IPS-NIHi7 (cell line): ENCODE data around the gene HADHA.

Experiments
- DNase-seq: peaks from one replicate; pipeline ENCODE4 v3.0.0; 2012; ENCODE audit warnings: mixed read lengths; ENCODE audit errors: extremely low spot score

The HADHA gene

DNA sequence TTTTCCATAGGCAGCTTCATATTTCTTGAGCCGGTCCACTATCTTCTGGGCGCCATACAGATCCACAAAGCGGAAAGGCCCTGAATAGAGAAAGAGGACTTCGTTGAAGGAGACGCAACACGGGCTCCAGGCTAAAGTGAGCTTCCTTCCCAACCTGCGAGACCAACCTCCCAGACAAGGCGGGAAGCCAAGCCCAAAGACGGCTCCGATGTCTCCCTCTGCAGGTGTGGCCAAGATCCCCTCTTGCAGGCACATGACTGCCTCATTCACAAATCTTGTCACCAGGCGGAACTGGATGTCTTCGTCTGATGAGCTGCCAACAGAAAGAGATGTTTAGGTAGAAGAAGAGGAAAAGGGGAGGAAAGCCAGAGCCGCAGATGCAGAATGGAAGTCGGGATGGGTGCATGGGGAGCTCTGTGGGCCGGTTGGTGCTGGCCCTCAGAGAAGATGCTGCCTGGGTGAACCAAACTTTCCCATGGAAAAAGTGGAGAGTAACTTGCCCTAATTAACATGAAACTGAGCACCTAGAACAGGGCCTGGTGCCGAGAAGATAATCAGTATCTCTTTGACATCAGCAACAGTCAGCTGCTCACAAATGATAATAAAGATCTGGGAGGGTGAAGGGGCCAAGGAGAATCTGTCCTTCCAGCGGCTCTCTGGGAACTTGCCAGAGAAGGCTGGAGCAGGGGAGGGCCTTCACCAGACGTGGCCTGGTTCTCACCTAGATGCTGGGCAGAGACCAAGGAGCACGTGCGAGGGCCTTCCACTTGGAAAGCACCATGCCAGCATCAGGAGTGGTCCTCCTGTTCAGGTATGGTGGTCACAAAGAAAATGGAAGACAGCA lies 52.9 kb downstream of the HADHA start:
- DNase-seq, result no peak

DNA sequence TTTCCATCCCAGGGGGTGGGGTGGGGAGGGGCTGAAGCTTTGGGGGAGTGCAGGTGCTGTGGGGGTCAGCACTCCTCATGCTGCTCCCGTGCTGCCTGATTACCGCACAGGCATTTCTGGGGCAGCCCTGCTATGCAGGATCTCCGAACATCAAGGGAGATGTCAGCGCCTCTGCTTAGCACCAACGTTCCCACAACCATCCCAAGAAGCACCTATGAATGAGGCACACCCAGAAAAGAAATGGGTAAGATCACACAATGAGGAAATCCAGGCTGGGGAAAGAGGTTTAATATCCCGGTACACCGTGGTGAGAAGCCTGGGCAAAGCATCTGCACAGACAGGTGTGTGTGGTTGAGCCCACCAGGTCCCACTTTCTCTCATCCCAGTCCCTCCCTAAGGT lies 54.1 kb downstream of the HADHA start:
- DNase-seq, result no peak

DNA sequence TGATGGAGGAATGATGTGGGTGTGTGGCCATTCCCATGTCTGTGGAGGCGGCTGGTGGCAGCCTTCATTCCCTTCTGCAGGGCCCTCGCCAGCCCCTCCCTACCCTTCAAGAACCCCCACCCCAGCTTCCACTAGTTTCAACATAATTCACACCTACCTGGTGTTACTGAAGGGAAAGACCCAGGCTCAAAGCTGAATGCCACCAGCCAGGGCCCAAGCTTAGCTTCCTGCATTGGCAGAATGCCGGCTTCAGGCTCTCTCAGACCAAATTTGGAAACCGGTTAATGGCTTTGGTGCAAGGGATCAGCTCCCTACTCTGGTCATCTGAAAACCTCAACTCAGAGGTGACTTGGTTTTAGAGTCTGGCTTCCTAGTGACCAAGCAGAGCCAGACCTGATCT lies 54.7 kb downstream of the HADHA start:
- no peak for DNase-seq

DNA sequence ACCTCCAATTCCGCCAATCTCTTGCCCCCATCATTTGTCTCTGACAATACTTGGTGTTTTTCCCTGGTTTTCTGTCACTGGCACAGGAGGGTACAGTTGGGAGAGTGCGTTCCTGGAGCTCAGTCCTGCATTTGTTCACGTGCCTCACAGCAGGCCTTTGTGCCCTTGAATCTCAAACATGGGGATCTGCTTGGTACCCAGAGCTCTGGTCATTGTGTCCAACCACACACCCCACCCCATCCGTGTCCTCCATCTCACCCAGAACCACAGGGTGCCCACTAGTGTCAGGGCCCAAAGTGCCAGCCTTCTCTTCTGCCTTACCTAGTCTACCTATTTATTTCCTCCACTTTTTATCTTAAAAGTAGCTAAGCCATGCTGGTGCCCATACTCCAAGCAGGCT lies 55.3 kb downstream of the HADHA start:
- no peak for DNase-seq

DNA sequence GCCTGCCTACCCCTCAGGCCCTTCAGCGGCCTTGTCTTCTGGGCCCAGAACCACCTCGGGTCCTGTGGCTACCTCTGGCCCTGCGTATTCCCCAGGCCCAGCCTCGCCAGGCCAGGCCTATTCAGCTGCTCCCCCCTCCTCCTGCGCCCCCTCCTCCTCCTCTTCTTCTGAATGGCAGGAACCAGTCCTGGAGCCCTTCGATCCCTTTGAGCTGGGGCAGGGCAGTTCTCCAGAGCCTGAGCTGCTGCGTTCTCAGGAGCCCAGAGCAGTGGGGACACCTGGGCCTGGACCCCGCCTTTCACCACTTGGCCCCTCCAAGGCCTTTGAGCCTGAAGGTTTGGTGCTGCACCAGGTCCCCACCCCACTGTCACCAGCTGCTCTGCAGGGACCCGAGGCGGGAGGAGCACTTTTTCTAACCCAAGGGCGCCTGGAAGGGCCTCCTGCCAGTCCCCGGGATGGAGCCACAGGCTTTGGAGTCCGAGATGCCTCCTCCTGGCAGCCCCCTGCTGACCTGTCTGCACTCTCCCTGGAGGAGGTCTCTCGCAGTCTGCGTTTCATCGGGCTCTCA lies 56.8 kb downstream of the HADHA start:
- no peak for DNase-seq

DNA sequence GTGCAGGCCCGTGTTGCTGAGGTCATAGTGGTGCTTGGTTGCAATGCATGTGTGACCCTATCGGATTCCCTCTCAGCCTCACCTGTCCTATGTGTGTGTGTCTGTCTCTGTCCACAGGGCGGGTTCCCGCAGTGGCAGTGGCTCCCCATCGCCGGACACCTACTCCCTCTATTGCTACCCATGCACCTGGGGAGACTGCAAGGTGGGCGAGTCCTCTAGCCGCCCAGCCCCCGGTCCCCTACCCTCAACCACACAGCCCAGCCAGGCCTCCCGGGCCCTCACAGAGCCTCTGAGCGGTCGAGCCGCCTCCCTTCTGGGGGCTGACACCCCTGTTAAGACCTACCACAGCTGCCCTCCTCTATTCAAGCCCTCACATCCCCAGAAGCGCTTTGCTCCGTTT lies 57.3 kb downstream of the HADHA start:
- DNase-seq, result no peak

DNA sequence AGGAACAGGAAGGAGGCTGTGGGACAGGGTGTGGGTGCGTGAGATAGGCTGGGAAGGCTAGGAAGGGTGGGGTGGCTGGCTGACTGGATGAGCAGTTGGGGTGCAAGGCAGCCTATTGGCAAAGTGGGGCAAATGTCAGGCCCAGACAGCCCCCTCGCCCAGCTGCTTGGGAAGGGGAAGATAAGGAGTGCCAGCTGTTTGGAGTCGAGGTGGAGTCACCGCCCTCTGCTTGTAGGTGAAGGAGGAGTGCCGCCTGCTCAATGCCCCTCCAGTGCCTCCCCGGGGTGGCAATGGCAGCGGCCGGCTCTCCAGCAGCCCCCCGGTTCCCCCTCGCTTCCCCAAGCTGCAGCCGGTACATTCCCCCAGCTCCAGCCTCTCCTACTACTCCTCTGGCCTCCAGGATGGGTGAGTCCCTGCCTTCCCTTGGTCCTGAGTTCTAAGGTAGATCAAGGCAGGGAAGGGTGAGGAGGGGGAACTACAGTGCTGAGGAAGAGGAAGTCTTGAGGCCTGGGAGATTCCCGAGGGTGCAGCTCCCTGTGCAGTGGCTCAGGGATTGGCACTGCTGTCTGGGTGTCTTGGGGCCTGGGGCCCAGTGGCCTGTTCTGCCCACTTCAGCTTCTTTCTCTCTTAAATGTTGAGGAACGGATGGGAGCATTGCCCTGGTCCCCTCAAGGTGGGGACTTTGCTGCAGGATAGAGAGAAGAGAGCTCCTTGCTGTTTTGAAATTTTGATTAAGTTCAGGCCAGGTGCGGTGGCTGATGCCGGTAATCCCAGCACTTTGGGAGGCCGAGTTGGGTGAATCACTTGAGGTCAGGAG lies 58.3 kb downstream of the HADHA start:
- no peak for DNase-seq

DNA sequence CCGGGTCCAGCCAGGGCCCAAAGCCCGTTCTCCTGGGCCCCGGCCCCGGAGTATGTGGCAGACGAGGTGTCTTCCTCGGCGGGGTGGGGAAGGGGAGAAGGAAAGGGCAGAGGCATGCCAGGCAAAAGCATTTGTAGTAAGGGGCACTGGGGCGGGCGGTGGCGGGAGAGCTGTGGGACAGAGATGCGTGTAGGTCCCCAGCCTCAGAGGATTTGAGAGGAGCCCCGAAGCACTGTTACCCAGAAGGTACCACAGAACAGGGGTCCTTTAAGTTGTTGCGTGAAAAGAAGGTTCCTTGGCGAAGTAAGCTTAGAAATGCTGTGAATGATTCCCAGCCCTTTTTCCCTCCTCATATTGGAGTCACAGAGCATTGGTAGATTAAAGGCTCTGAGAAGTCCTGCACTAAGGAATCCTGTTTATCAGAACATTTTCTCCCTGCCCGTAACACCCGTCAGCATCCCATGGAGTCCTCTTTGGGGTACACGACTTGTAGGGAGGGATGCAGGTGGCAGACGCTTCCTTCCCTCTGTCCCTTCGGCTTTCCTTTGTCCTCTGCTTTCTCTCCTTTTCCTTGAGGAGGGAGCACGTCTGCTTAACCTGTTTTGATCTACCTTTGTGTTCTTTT lies 59.0 kb downstream of the HADHA start:
- no peak for DNase-seq

DNA sequence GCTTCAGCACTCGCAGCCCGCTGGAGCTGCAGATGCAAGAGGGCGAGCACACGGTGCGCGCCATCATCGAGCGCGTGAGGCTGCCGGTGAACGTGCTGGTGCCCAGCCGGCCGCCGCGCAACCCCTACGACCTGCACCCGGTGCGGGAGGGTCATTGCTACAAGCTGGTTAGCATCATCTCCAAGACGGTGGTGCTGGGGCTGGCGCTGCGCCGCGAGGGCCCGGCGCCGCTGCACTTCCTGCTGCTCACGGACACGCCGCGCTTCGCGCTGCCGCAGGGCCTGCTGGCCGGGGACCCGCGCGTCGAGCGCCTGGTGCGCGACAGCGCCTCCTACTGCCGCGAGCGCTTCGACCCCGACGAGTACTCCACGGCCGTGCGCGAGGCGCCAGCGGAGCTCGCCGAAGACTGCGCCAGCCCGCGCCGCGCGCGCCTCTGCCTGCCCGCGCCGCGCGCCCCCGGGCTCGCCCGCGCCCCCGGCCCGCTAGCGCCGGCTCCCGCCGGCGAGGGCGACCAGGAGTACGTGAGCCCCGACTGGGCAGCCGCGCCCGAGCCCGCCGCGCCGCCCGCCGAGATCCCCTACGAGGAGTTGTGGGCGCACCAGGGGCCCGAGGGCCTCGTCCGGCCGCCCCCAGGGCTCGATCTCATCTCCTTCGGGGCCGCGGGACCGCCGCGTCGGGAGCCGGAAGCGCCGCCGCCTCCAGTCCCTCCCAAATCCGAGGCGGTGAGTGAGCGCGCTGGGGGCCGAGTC lies 59.7 kb downstream of the HADHA start:
- peak; percentile 86 for DNase-seq

DNA sequence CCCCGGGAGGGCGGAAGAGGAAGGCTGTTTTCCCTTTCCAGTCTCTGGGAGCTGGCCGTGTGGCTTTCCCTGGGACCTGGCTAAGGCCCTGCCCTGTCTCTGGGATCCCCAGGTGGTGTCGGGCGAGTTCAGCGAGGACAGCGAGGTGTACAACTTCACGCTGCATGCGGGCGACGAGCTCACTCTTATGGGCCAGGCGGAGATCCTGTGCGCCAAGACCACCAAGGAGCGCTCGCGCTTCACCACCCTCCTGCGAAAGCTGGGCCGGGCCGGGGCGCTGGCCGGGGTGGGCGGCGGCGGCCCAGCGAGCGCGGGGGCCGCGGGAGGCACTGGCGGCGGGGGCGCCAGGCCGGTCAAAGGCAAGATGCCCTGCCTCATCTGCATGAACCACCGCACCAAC lies 60.3 kb downstream of the HADHA start:
- DNase-seq, result peak; percentile 32

DNA sequence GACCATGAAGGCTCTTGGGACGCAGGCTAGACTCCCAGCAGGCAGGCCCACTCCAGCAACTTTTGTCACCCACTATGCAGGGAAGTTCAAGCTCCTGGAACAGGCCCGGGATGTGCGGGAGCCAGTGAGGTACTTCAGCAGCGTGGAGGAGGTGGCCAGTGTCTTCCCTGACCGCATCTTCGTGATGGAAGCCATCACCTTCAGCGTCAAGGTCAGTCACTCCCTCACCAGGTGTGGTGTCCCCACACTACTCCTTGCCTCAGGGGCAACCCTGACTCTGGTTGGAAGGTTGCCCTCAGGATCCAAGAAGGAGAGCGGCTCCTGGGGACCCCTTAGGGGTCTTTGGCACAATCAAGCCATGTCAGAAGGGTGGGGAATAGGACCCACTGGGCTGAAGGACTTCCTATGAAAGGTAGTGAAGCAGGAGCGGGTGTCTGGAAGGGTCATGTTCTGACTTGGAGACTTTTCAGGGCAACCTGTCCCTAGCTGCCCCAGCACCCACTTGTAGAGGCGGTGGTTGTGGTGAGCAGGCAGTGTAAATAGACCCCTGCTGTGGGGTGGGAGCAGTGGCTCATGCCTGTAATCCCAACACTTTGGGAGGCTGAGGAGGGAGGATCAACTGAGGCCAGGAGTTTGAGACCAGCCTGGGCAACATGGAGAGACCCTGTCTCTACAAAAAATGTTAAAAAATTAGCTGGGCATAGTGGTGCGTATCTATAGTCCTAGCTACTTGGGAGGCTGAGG lies 61.4 kb downstream of the HADHA start:
- DNase-seq, result no peak

DNA sequence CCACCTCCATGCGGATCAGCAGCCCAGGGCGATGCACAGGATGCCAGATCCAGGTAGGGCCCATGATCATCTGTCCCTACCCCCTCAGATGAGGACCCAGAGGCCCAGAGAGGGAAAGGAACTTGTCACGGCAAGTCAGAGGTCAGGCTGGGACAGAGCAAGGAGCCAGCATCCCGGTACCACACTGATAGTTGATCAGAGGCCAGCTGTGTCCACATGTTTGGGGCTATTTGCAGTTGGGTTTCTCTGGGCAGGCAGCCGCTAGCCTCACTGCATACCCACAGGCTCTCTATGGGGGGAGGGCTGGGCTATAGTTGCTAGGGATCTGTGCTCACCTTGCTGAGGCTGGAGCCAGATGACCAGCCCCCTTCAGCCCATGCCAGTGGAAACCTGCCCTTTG lies 62.0 kb downstream of the HADHA start:
- no peak for DNase-seq

DNA sequence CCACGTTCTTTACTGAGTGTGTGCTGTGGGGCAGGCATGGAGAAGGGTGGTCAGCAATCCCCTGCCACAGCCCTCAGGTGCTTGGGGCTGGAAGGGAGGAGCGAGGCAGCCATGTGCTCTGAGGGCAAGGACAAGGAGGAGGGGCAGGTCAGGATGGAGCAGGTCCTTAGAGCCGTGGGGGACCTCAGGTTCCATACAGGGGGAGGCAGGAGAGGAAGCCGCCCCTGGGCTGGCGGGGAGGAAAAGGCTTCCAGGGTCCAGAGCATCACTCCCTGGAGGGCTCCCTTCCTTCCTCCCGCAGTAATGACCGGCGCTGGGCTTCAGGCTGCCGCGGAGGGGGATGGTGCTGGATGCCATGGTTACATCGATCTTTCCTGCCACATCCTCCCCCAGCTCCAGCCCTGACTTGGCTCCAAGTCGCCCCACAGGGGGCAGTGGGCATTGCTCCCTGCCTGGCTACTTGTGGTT lies 65.0 kb downstream of the HADHA start:
- DNase-seq, result peak; percentile 60

DNA sequence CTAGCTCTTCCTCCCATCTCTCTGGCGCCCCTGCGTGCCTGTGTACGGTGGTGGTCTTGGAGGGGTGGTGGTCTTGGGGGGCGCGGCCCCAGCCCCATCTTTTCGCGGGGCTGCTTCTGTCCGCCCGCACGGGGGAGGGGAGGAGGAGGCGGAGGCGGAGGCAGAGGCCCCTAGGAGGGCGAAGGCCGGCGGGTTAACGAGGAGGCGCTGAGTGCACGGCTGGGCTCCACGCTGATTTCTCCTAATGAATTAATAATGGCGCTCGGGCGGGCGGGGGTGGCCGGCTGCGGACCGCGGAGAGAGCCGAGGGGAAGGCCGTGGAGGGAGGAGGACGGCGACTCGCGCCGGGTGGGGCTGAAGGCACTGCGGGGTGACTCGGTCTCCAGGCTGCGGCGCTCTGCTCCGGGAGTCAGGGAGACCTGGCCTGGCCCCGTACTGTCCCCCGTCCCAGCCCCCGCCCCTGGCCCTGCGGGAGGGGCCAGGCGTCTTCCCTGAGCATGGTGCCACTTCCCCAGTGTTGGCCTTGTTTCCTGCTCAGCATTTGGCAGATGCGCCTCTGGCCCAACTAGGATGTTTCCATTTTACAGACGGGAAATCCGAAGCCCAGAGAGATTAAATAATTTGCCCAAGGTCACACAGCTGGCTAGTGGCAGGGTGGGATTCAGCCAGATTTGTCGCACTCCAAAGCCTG lies 65.5 kb downstream of the HADHA start:
- peak; percentile 59 for DNase-seq

DNA sequence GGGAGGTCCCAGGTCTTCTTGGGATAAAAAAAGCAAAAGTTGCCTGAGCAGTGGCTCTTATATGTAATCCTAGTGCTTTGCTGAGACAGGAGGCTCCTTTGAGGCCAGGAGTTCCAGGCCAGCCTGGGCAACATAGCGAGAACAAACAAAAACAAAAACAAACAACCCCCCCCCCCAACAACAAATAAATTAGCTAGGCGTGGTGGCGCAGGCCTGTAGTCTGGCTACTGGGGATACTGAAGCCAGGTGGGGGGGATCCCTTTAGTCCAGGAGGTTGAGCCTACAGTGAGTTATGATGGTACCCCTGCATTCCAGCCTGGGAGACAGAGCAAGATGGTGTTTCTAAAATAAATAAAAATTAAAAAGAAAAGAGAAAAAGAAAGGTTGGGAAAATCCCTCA lies 66.2 kb downstream of the HADHA start:
- DNase-seq, result no peak

DNA sequence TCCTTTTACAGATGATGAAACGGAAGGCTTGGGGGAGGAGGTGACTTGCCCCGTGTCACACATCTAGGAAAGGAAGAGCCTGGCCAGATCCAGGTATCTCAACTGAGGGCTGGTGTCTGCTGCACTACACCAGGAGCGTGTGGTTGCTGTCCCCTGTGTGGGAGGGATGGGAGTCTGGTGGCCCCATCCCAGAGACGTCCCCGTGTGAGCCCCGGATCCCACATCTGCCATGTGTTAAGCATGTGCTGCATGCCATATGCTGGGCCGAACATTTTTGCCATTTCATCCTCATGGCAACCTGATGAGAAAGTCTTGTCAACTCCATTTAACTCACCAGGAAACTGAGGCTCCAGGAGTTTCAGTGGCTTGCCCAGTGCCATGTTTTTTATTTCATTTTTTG lies 67.3 kb downstream of the HADHA start:
- no peak for DNase-seq

DNA sequence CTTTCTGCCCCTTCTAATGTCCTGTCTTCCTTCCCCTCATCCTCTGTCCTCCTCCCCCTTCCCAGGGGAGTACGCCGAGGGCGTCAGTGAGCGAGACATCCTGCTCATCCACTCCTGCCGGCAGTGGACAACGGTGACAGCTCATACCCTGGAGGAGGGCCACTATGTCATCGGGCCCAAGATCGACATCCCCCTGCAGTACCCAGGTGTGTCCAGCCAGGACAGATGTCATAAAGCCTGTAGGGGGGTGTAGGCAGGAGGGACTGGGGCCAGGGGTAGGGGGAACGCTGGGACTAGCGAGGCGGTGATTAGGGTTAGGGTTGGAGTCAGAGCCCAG lies 68.2 kb downstream of the HADHA start:
- DNase-seq, result no peak

DNA sequence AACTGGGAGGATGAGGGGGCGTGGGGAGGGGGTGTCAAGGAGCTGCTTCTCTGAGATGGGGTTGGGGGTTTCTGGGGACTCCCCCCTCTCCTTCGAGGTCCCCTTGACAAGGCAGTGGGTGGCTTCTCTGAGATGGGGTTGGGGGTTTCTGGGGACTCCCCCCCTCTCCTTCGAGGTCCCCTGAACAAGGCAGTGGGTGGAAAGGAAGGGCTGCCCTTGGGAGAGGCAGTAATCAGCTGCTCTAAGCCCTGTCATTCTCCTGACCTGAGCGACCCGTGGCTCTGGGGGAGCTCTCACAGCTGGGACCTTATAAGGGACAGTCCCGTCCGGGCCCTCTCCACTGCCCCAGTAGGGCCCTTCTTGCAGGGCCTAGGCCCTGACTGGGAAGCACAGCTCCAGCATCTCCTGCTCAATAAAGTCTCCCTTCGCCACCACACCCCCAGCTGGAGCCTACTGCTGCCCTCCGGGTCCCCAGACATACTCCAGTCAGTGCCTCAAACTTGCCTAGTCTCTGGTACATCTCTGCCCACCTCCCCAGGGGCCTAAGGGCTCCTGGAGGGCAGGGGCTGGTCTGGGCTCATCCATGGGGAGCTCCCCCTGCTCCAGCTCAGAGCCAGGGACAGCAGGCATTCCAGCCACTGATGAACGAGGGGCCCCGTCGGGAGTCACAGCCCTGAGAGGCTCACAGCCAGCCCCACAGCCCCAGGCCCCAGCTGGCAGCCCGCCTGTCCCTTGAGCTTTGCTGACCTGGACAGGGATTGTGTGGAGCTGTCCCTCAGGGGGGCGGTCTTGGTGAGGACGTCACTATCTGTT lies 68.8 kb downstream of the HADHA start:
- DNase-seq, result no peak

DNA sequence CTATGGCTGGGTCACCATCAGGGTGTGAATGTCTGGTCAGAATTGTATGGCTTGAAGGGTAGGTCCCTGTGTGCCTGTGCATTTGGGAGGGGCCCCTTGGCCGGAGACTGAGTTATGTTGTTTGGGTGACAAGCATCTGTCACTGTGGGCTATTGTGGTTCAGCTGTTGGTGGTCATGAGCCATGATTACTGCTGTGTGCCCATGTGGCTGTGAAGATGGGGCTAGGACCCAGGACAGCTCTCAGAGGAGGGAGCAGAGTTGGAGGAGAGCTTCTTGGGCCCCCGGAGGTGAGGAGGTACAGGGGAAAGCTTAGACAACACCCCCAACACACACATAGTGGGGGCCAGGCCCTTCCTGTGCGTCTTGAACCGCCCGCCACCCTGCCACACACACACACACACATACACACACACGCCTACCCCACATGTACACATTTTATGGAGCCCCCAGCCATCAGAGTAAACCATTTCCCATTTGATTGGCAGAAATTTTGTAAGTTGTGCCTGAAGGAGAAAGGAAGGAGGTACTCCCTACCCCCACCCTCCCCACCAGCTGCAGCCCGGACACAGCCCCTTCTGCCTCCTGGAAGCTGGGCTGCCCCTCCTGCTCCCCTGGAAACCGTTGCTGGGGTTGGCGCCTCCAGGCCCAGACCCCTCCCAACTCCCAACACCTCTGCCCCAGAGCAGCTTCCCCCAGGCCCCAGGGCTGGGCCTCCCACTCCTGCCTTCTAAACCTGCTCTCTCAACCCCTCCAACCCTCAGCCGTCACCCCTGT lies 69.6 kb downstream of the HADHA start:
- DNase-seq, result no peak
